ENCODE measurements around the gene ST6GALNAC2.
A peak's percentile ranks its signal among the peaks of the same experiment; 100 is the strongest.

ST6GALNAC2 gene

DNA sequence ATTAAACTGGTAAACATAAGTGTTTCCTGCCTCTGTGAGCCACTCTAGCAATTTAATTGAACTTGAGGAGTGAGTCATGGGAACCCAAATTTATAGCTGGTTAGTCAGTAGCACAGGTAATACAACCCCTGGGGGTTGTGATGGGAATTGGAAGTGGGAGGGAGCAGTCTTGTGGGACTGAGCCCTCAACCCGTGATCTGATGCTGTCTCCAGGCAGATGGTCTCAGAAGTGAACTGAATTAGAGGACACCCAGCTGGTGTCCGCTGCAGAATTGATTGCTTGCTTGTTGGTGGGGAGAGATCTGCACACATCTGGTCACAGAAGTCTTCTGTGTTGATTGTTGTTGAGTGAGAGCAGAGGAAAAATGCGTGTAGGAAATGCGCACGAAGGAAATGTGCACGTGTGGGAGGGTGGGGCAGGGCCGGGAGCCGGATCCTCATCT lies 7.7 kb upstream of the ST6GALNAC2 start:
- DNase-seq (no peak), ATAC-seq (replicated peaks) (no peak)
- H3K27me3 Mint-ChIP-seq = peaks cover 37 to 70% of the 10 kb centered on the region in 2 donors
- H3K4me1 Mint-ChIP-seq (ENCODE audit: low read depth in 2 of 2) = peaks cover 0 to 3% of the 10 kb centered on the region in 2 donors
- no peak overlapping the region for H3K4me3 Mint-ChIP-seq
- H3K36me3 Mint-ChIP-seq (ENCODE audit: insufficient read depth) = peaks cover 2% of the 10 kb centered on the region
- H3K9me3 Mint-ChIP-seq = no peaks in the 10 kb centered on the region
- no peak overlapping the region for H3K27ac Mint-ChIP-seq

GRCh38 chr17:76588182-76588581 lies 2.5 kb upstream of the ST6GALNAC2 start:
- ATAC-seq (replicated peaks) (no peak), DNase-seq (no peak)
- Mint-ChIP-seq H3K36me3 (ENCODE audit: insufficient read depth) (peaks cover 2% of the 10 kb centered on the region), H3K27ac (no peak overlapping the region), H3K4me1 (ENCODE audit: low read depth in 2 of 2) (no peaks in the 10 kb centered on the region), H3K27me3 (peaks cover 30 to 52% of the 10 kb centered on the region in 2 donors), H3K9me3 (no peaks in the 10 kb centered on the region), H3K4me3 (peak overlapping the region in 1 of 2 donors; percentile 9)

GRCh38 chr17:76586741-76587487 lies 1.3 kb upstream of the ST6GALNAC2 start:
- Mint-ChIP-seq H3K36me3 (ENCODE audit: insufficient read depth) (peaks cover 2% of the 10 kb centered on the region), H3K9me3 (no peaks in the 10 kb centered on the region), H3K27me3 (peaks cover 29 to 49% of the 10 kb centered on the region in 2 donors), H3K4me1 (ENCODE audit: low read depth in 2 of 2) (no peaks in the 10 kb centered on the region), H3K4me3 (peak overlapping the region; percentile 76 to 77), H3K27ac (no peak overlapping the region)
- ATAC-seq (replicated peaks) (no peak), DNase-seq (no peak)

DNA sequence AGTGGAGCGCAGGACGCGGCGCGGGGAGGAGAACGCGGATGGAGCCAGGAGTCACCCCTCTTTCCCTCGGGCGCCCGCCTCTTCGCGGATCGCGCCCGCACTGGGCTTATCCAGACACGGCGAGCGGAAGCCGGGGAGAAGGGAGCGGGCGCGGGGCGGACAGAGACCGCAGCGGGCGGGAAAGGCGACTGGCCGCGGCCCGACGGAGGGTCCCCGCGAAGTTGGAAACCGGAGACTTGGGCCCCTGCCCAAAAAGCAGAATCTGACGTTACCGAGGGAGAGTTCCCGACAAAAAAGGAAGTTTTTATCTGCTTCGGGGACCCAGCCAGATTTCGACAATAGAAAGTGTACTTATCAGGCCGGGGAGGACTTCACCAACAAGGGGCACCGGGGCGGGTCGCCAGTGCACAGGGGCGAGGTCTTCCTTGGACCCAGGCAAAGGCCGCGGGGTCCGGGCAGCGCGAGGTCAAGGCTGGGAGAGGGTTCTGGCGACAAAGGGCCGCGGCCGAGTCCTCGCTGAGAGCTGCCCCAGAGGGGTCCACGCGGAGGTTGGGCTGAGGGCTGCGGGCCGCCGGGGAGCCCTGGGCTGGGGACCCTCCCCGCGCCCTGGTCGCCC lies 519 bp downstream of the ST6GALNAC2 start:
- H3K4me3 Mint-ChIP-seq = peak overlapping the region; percentile 76 to 77
- no peaks in the 10 kb centered on the region for H3K9me3 Mint-ChIP-seq
- DNase-seq (no peak), ATAC-seq (replicated peaks) (no peak)
- peak overlapping the region in 1 of 2 donors; percentile 5 for H3K27ac Mint-ChIP-seq
- H3K36me3 Mint-ChIP-seq (ENCODE audit: insufficient read depth) = no peaks in the 10 kb centered on the region
- peaks cover 29 to 47% of the 10 kb centered on the region in 2 donors for H3K27me3 Mint-ChIP-seq
- no peaks in the 10 kb centered on the region for H3K4me1 Mint-ChIP-seq (ENCODE audit: low read depth in 2 of 2)

- H3K27me3 Mint-ChIP-seq = peaks cover 25 to 40% of the 10 kb centered on the region in 2 donors
- peak overlapping the region in 1 of 2 donors; percentile 5 for H3K27ac Mint-ChIP-seq
- no peaks in the 10 kb centered on the region for H3K36me3 Mint-ChIP-seq (ENCODE audit: insufficient read depth)
- no peaks in the 10 kb centered on the region for H3K4me1 Mint-ChIP-seq (ENCODE audit: low read depth in 2 of 2)
- no peak for DNase-seq
- H3K4me3 Mint-ChIP-seq = peak overlapping the region; percentile 76 to 77
- no peaks in the 10 kb centered on the region for H3K9me3 Mint-ChIP-seq
- no peak for ATAC-seq (replicated peaks)
Observed at GRCh38 chr17:76584427-76585032, 1.1 kb downstream of the ST6GALNAC2 start.

GRCh38 chr17:76582660-76583059 lies 3.0 kb downstream of the ST6GALNAC2 start:
- no peak for ATAC-seq (replicated peaks)
- Mint-ChIP-seq H3K9me3 (no peaks in the 10 kb centered on the region), H3K4me3 (no peak overlapping the region), H3K27me3 (peaks cover 9 to 22% of the 10 kb centered on the region in 2 donors), H3K4me1 (ENCODE audit: low read depth in 2 of 2) (no peaks in the 10 kb centered on the region), H3K36me3 (ENCODE audit: insufficient read depth) (no peaks in the 10 kb centered on the region), H3K27ac (peak overlapping the region; percentile 41 to 46)
- DNase-seq = no peak

DNA sequence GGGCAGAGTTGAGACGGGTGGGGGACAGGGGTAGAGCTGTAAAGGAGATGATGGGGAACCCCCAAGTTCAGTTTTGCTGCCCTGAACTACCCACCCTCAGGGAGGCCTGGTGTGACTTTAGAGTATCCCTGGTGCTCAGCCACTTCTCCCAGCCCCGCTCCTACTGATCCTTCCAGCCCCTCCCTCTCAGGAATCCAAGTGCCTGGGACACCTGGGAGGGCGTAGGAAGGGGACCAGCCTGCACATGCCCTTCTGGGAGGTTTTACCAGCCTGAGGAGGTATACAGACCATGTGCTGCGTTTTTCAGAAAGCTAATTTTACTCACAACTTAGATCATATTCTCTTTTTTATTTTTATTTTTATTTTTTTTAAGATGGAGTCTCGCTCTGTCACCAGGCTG lies 4.1 kb downstream of the ST6GALNAC2 start:
- Mint-ChIP-seq H3K27me3 (peaks cover 0 to 10% of the 10 kb centered on the region in 2 donors), H3K9me3 (no peaks in the 10 kb centered on the region), H3K4me3 (no peak overlapping the region), H3K27ac (peak overlapping the region in 1 of 2 donors; percentile 49), H3K36me3 (ENCODE audit: insufficient read depth) (no peaks in the 10 kb centered on the region), H3K4me1 (ENCODE audit: low read depth in 2 of 2) (no peaks in the 10 kb centered on the region)
- DNase-seq (no peak), ATAC-seq (replicated peaks) (no peak)

DNA sequence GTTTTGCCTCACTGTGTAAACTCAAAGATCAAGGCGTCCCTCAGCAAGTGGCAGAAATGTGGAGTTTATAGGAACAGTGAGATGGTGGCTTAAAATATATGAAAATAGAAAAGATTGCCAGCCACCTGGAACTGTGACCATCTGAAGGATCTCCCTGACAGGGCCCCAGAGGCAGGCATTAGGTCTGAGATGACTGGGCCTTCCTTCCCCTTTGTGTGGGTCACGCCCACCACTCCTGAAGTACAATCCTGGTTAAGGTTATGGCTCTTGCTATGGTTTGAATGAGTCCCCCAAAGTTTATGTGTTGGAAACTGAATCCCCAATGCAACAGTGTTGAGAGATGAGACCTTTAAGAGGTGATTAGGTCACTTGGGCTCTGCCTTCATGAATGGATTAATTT lies 6.4 kb downstream of the ST6GALNAC2 start:
- ATAC-seq (replicated peaks) (no peak), DNase-seq (no peak)
- Mint-ChIP-seq H3K4me1 (ENCODE audit: low read depth in 2 of 2) (peaks cover 0 to 1% of the 10 kb centered on the region in 2 donors), H3K27me3 (no peaks in the 10 kb centered on the region), H3K36me3 (ENCODE audit: insufficient read depth) (peaks cover 7% of the 10 kb centered on the region), H3K9me3 (no peaks in the 10 kb centered on the region), H3K27ac (no peak overlapping the region), H3K4me3 (no peak overlapping the region)

GRCh38 chr17:76578376-76578775 lies 7.3 kb downstream of the ST6GALNAC2 start:
- no peak for ATAC-seq (replicated peaks)
- DNase-seq = no peak
- Mint-ChIP-seq H3K4me1 (ENCODE audit: low read depth in 2 of 2) (peaks cover 0 to 1% of the 10 kb centered on the region in 2 donors), H3K27me3 (no peaks in the 10 kb centered on the region), H3K27ac (no peak overlapping the region), H3K4me3 (no peak overlapping the region), H3K36me3 (ENCODE audit: insufficient read depth) (peaks cover 13% of the 10 kb centered on the region), H3K9me3 (no peaks in the 10 kb centered on the region)

DNA sequence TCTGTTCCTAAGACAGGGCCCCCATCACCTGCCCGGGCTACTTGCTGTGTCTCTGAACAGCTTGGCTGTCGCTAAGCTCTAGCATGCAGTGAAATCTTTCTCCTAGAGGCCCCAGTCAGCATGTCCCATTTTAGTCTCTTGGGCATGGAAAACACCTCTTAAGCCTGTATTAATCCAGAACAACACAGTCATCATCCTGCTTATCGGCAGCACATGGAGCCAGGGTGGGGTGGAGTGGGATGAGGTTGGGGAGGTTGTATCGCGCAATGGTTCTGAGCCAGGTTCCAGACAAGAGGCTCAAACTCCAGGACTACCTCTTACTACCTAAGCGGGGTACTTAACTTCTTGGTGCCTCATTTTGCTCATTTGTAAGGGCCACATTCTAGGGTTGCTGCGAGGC lies 7.8 kb downstream of the ST6GALNAC2 start:
- ATAC-seq (replicated peaks) (no peak), DNase-seq (no peak)
- H3K27ac Mint-ChIP-seq = no peak overlapping the region
- H3K36me3 Mint-ChIP-seq (ENCODE audit: insufficient read depth) = peaks cover 14% of the 10 kb centered on the region
- no peaks in the 10 kb centered on the region for H3K9me3 Mint-ChIP-seq
- peaks cover 0 to 1% of the 10 kb centered on the region in 2 donors for H3K4me1 Mint-ChIP-seq (ENCODE audit: low read depth in 2 of 2)
- no peak overlapping the region for H3K4me3 Mint-ChIP-seq
- H3K27me3 Mint-ChIP-seq = no peaks in the 10 kb centered on the region

DNA sequence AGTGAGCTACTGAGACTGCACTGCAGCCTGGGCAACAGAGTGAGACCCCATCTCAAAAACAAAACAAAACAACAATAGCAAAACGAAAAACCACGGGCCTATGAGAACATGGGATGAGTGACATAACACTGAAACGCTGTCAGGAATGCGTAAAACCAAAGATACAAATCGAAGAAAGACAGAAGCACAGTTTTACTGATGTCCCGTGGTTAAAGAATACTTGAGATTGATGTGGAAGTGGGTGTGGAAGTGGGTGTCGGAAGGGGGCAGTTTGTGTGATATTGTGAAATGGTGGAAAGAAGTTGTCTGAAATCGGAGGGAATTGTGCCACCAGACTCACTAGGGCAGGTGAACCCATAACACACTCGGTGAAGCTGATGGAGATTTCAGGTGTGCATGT lies 9.5 kb downstream of the ST6GALNAC2 start:
- Mint-ChIP-seq H3K36me3 (ENCODE audit: insufficient read depth) (peaks cover 20% of the 10 kb centered on the region), H3K4me3 (no peak overlapping the region), H3K4me1 (ENCODE audit: low read depth in 2 of 2) (peaks cover 0 to 1% of the 10 kb centered on the region in 2 donors), H3K27ac (no peak overlapping the region), H3K27me3 (no peaks in the 10 kb centered on the region), H3K9me3 (no peaks in the 10 kb centered on the region)
- ATAC-seq (replicated peaks) = no peak
- DNase-seq = no peak

- no peak for ATAC-seq (replicated peaks)
- no peaks in the 10 kb centered on the region for H3K27me3 Mint-ChIP-seq
- H3K36me3 Mint-ChIP-seq (ENCODE audit: insufficient read depth) = peaks cover 20% of the 10 kb centered on the region
- H3K4me3 Mint-ChIP-seq = no peak overlapping the region
- no peak for DNase-seq
- H3K9me3 Mint-ChIP-seq = no peaks in the 10 kb centered on the region
- H3K4me1 Mint-ChIP-seq (ENCODE audit: low read depth in 2 of 2) = peaks cover 0 to 1% of the 10 kb centered on the region in 2 donors
- H3K27ac Mint-ChIP-seq = no peak overlapping the region
Observed at GRCh38 chr17:76575570-76575969, 10.1 kb downstream of the ST6GALNAC2 start.

DNA sequence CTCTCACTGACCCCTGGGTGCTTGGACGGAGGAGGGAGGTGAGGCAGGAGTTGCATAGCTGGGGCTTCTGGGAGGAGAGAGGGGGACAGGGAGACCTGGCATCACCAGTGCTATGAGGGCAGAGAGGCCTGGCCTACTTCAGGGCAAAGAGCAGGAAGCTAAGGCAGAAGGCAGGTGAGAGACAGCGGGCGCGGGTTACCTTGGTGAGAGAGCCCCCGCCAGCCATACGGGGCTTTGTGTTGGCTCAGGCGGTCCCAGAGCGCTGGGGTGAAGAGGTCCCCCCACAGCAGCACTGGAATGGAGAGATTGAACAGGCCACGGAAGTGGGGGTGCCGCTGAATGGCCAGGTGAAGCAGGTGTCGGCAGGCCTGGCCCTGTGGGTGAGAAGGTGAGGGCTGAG lies 11.5 kb downstream of the ST6GALNAC2 start:
- peaks cover 23% of the 10 kb centered on the region for H3K36me3 Mint-ChIP-seq (ENCODE audit: insufficient read depth)
- H3K4me3 Mint-ChIP-seq = no peak overlapping the region
- H3K27me3 Mint-ChIP-seq = no peaks in the 10 kb centered on the region
- no peak overlapping the region for H3K27ac Mint-ChIP-seq
- peaks cover 0 to 3% of the 10 kb centered on the region in 2 donors for H3K4me1 Mint-ChIP-seq (ENCODE audit: low read depth in 2 of 2)
- DNase-seq = no peak
- no peaks in the 10 kb centered on the region for H3K9me3 Mint-ChIP-seq
- no peak for ATAC-seq (replicated peaks)

DNA sequence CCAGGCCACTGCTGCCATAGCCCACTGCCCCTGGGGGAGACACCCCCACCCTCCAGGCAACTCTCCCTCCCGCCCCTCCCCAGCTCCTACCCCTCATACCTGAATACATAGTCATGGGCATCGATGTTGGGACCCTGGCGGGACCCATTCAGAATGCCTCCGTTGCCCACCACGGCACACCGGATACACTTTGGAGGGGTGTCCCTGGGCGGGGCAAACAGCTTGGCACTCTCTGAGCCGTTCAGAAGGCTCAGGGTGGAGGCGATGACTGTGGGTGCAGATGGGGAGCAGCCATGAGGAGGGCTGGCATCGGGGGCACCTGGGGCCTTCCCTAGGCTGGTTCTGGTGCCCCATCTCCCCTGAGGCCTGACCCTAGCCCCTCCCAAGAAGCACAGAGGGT lies 12.6 kb downstream of the ST6GALNAC2 start:
- Mint-ChIP-seq H3K36me3 (ENCODE audit: insufficient read depth) (peaks cover 23% of the 10 kb centered on the region), H3K27ac (no peak overlapping the region), H3K27me3 (no peaks in the 10 kb centered on the region), H3K9me3 (no peaks in the 10 kb centered on the region), H3K4me3 (no peak overlapping the region), H3K4me1 (ENCODE audit: low read depth in 2 of 2) (peaks cover 6 to 9% of the 10 kb centered on the region in 2 donors)
- DNase-seq (no peak), ATAC-seq (replicated peaks) (no peak)

Measured in effector memory CD8-positive, alpha-beta T cell (primary cell).